GM19455 (cell line): ENCODE measurements around the gene TBX4.

ENCODE experiments used
- ATAC-seq: cut with Tn5 transposase; IDR thresholded peaks from one replicate; pipeline ENCODE4 v1.9.1; 2021; ENCODE audit not compliant: unreplicated experiment

The TBX4 gene

DNA sequence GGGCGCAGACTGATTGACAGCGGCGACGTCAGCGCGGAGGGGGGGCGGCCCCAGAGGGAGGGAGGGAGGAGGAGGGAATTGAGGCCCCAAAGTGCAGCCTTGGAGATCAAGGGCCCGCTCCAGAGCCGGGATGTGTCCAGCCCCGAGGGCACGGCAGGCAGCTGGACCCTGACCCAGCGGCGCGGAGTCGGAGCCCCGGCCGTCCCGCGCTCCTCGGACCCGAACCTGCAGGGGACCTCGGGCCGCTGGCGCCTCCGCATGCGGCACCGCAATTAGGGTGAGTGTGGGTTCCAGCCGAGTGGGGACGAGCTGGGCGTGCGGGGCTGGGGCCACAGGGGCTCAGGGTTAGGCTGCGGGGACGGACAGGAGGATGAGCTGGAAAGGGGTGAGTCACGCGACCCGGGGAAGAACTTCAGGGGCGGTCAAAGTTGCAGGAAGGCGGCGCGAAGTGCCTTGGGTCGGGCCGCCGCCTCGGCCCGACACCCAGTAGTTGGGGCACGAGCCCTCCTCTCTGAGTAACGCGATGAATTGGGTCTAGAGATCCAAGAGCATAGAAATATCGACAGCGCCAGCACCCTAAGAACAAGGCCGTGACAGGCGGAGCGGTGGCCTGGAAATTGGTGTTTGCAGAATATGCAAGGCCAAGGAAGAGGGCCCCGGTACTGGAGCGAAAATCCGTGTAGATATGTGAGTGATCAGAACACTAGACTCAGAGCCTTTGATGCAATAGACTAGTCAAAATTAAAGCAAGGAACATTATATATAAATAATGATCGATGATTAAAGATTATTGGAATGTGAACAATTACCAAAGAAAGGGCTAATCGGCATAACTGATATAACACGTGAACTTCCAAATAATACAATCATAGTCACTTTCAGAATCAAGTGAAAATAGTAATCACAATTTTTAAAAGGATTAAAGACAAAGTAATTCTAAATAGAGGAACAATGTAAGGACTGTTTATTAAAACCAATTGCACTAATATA is at the start of gene TBX4:
Gene TBX4 (plus strand): TSS at position 122 of the 990 bp plus-strand sequence. CDS start 4,069 bp downstream, outside the sequence.
- ATAC-seq = no peak

DNA sequence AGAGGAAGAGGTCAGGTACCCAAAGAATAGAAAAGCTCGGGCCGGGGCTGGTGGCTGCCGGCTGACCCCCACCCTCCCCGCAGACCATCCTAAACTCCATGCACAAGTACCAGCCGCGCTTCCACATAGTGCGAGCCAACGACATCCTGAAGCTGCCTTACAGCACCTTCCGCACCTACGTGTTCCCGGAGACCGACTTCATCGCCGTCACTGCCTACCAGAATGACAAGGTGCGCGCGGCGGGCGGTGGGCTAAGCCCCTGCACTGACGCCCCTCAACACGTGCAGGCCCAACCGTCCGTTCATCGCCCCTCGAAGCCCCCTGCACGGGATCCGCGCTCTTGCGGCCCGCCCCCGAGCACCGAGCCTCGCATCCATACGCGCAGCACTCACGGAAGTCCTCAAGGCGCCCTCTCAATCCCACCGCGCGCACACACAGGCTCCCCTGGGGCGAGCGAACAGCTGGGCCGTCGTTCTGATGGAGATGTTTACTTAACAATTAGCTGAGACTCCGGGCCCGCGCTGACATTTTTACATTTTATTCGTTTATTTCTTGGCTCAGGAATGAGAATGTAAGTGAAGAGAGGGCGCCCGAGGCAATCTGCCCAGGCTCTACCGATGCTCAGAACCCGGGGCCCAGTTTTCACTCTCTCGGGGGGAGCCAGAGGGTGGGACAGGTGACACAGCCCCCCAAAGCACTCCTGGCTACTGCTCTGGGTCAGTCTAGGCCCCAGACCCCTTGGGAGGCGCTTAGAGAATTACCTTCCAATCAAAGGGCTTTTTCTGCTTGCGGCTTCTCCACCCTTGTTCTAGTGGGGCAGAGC is 49.0 kb upstream of the TBX4 start:
- ATAC-seq = no peak

DNA sequence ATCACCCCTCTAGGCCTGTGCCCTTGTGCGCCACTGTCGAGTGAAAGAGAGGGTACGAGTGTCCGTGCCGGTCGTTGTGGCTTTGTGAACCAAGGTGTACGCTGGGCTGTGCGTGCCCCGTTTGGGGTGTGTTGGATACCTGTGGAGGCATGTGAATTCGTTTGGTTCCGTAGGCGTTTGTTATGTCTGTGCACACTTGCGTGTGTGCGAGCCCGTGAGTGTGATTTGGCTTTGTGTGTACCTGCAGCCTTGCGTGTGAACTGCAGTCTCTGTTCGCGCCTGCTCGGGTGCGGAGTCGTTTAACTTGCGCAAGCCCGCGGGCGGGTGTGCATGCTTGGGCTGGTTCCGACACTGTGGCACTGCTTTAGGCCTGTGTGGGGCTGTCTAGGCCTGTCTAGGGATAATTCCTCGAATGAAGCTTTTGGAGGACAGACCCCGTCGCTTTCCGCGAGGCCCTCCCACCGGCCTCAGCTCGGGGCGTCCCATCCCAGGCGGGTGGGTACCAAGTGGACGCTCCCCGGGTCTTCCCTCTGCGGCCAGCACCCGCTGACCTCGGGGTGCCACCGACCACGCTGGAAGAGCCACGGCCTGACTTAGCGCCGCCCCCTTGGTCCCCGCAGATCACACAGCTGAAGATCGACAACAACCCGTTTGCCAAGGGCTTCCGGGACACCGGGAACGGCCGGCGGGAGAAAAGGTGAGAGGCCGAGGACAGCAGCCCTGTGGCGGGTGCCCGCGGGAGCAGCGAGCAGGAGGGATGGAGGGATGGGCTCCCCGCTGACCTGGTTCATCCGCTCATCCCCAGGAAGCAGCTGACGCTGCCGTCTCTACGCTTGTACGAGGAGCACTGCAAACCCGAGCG is 48.2 kb upstream of the TBX4 start:
- no peak for ATAC-seq

DNA sequence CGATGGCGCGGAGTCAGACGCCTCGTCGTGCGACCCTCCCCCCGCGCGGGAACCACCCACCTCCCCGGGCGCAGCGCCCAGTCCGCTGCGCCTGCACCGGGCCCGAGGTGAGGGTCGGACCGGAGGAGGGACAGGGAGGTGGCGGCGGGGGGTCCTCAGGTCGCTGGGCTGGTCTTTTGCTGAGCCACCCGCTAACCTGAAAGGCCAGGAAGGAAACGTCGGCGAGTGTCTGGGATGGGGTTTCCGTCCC is 47.6 kb upstream of the TBX4 start:
- ATAC-seq = no peak

DNA sequence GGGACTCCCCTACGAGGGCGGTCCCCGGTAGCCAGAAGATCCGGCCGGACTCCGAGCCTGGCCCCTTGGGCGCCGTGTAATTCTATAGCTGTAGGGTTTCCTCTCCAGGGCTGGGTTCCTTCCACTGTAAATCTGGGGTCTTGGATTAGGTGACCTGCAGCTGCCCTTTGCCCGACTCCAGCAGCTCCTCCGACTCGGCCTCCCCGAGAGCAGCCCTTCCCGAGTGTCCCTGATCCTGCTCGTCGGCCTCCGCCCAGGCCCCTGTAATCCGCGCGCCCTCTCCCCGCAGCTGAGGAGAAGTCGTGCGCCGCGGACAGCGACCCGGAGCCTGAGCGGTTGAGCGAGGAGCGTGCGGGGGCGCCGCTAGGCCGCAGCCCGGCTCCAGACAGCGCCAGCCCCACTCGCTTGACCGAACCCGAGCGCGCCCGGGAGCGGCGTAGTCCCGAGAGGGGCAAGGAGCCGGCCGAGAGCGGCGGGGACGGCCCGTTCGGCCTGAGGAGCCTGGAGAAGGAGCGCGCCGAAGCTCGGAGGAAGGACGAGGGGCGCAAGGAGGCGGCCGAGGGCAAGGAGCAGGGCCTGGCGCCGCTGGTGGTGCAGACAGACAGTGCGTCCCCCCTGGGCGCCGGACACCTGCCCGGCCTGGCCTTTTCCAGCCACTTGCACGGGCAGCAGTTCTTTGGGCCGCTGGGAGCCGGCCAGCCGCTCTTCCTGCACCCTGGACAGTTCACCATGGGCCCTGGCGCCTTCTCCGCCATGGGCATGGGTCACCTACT is 47.1 kb upstream of the TBX4 start:
- no peak for ATAC-seq

DNA sequence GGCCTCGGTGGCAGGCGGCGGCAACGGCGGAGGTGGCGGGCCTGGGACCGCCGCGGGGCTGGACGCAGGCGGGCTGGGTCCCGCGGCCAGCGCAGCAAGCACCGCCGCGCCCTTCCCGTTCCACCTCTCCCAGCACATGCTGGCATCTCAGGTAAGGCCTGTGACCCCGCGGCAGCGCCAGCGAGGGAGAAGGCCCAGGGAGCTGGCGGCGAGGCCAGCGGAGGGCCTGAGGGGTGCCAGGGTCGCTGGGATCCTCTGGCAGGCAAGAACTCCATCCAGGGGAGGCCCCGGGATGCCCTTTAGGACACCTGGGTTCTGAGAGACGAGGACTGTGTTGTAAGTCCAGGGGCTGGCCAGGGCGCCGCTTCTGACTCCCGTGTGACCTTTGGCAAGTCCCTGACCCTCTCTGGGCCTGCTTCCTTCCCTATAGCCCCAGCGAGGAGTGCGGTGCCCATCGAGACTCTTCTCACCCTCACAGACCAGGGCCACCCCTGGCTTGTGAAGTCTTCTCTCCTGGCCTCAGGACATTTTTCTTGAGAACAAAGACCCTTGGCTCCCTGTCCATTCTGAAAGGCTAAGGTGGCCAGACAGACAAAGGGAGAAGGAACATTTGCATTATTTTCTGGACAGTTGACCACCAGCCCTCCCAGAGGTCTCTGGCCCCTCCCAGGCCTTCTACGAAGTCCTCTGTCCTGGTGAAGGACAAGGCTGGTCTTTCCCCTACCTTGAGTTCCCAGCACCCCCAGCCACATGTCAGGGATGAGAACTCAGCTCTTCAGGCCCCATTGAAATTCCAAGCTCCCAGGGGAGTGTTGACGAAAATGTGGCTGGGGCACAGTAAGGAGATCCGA is 46.3 kb upstream of the TBX4 start:
- ATAC-seq = no peak

DNA sequence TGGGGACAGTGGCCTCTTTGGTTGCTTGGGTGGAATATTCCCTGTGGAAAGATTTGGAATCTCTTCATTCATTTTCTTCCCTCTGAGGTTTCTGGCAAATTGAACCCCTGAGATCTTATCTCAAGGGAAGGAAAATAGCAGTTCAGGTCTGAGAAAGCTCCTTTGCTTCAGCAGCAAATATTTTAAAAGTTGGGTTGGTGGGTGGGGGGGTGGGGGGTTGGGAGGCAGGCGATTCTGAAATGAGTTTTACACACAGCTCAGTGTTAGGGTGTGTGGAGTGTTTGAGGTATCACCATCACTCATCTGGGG is 45.7 kb upstream of the TBX4 start:
- no peak for ATAC-seq

DNA sequence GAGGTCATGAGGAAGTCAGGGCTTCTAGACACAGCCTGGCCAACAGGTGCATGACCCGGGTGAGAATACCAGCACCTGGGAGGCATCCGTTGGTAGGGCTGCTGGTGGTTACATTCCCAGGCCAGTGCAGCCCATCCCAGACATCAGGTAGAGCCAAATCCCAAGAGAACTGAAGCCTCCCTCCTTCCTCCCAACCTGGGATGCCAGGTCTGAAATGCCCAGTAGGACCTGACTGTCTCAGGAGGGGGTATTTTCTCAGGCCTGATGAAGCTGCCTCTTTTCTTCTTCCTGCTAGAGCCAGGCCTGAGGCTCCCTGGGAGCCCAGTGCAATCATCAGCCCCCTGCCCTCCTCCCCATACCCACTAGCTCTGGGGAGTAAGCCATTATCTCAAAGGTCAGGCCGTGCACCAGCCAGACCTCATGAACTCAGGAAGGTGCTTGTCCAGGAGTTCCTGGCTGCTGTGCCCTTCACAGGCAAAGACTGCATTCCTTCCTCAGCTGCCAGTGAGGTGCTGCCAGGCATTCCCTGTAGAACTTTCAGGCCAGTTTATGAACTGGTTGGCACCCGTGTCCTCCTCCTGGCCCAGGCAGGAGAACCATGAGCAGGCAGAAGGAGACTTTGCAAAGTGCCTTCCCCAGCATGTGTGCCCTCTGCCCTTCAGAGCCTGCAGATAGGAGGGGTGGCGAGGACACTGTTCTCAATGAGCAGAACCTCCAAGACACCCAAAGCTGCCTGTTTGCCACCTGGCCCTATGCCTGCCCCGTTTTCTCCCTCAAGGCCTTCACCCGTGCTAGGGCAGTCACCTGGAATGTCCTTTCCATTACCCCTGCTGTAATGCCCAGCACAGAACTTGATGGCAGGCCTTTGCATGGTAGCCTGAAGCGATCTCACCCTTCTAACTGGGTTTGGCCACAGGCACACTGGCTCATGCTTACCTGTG is 45.0 kb upstream of the TBX4 start:
- no peak for ATAC-seq

DNA sequence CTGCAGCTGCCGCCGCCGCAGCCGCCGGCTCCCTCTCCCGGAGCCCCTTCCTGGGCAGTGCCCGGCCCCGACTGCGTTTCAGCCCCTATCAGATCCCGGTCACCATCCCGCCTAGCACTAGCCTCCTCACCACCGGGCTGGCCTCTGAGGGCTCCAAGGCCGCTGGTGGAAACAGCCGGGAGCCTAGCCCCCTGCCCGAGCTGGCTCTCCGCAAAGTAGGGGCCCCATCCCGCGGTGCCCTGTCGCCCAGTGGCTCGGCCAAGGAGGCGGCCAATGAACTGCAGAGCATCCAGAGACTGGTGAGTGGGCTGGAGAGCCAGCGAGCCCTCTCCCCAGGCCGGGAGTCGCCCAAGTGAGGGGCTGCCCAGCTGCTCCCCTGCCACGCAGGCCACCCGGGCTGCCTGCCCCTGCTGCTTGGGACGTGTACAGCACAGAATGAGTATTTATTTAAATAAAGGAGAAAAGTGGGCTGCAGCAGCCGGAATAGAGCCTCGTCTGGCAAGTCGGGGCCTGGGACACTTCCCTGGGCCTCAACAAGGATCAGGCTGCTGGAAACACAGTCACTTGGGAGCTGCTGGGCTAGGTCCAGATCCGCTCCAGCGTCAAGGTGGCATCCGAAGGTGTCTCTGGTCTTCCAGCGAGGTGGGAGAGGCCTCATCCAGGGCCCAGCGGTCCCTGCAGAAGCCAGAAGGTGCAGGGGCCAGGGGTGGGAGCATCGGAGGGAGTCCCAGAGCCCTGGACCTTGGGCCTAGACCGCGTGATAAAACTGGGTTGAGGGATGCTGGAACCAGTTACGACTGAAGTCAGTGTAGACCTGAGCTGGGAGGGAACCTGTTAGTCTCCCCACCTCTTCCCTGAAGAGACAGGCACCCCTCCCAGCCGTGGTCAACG is 43.8 kb upstream of the TBX4 start:
- ATAC-seq = no peak

DNA sequence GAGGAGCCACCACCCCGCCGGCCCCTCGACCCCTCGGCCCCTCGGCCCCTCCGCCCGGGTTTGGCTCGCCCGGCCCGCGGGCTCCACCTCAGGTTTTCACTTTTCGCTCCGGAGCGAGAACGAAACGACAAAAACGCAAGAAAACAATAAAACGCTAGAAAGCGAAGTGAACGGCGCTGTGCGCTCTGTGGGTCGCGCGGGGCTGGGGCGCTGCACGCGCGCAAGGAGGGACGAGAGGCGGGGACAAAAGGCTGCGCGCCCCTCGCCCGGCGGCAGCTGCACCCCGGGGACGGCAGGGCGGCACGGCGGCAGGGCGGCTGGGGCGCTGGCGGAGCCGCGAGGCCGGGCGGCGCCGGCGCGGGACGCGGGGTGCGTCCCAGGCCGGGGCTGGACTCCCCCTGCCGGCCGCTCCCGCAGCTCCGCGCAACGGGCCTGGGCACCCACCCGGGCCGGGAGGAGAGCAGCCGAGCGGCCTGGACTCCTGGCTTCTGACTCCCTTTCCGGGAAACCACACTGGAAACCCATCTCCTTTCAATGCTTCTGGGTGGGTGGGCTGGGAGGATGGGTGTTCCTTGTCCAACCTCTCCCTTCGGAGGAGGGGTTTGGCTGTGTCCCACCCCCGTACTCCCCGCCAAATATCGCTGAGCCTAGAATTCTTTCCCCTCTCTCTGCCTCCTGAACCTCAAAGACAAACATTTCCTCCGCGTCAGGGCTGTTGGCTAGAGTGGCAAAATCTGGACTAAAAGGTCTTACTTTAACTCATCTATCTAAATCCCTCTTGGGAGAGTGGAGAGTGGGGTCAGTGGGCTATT is 42.7 kb upstream of the TBX4 start:
- ATAC-seq = no peak

DNA sequence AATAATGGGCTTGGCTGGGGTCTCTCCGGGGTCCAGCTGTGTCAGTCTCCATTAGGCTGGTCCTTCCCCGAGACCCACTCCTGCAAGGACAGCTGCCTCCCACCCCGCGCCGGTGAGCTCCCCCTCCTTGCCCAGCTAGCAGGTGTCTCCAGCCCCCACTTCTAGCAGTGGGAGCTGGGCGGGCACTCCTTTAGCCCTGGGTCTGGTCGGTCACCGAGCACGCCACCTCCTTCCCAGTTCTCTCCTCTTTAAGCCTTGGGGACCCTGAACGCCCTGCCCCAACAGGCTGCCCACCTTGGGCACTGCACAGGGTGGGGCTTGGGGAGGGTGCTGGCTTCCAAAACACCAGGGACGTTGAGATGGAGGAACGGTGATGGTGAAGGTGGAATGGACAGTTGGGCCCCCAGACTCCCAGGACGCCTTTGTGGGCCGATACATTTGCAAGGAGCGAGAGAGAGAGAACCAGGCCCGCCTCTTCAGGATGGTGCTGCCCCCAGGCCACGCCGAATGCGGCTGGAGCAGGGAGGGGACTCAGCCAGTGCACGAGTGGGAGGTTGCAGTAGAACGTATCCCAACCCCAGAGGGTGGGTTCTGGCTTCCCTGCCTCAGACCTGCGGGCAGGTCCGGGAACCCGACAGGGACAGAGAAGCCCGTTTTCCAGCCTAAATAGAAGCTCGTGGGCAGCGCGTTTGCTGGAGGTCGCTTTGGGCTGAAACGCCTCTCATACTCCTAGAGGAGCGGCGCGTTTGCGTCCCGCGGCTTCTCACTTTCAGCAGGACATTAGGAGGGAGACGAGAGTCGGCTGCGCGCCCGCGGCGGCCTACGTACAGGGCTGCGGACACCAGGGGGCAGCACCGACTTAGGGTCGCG is 41.8 kb upstream of the TBX4 start:
- no peak for ATAC-seq

DNA sequence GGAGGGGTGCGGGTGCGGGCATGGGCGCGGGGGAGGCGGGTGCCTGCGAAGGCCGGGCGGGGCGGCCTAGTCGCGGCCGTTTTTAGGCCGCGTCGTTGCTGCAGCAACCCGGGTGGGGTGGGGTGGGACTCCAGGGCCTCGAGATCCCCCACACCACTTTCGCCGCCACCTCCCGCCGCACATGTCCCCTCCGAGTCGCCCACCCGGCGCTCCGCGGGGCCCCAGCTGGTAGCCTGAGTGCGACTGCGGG is 41.3 kb upstream of the TBX4 start:
- no peak for ATAC-seq

DNA sequence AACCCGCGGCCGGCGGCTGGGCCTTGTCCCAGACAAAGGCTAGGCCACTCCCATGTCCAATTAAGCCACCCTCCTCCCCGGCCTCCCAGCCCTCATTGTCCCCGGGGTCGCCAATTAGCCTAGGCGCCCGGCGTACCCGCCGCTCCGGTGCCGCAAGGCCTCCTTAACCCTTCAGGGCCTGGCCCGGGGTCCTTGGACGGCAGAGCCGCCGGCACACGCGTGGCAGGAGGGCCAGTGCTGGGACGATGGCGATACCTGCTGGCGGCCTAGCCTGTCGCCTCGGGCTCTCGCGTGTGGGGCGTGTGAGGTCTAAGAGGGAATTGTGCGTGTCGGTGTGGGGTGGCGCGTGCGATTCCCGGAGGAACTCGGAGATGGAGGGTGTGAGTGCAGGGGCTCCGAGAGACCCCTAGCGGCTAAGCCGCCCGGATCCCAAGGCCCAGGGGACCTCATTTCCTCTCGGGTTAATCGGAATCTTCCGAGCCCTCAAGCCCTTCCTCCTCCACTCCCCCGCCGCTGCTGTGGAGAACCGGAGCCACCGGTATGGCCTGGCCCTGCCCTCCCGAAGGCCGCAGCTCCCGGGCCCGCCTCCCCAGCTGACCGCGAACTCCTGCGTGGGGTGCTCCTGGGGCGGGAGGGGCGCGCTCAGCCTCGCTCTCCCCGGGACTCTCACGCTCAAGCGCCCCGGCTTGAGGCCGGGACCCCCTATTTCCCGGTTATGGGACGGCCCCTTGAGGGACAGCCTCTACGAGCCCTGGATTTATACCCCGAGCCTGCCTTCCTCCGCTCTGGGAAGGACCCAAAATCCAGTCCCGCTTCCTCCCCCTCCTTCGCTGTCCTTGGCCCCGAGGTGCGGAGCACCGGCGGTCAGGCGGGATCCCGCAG is 40.7 kb upstream of the TBX4 start:
- peak; percentile 2 for ATAC-seq

DNA sequence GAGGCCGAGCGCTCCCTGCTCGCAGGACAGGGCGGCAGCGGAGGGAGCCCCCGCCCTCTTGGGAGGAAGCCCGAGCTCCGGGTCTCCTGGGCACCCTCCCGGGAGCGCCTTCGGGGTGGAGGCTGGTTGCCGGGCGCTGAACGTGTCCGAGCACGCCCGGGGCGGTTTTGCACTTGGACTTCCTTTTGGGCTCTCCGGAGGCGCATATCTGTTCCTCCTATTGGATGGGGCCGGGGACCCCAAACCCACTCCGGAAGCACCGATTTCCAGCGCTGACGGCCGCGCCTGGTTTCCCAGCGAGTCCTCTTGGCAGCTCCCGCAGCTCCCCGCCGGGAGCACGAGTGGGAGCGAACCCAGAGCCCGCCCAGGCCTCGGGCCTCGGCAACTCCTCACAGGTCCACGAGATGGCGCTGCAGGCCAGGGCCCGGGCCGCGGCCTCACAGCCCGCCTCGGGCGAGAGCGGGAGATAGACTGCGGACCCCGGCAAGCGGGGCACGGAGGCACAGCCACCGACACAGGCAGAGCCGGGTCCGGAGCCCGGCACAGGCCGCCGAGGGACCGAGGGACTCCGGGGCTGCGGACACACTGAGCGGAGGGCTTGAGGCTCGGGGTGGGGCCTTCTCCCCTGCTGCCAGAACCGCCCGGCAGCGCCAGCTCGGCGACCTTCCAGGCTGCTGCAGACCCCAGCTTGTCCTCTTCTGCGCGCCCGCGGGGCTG is 39.9 kb upstream of the TBX4 start:
- ATAC-seq = peak; percentile 71
